IMR-90 (cell line): ENCODE results near the gene HPCAL4. TPM values are rescaled to one million over a fixed set of nuclear protein-coding genes. Genes with fewer than 3 reads are reported as not detected.

Experiments used
- ATAC-seq: fragments of 200-7000 bp; cut with Tn5 transposase; 2 replicates; pipeline ENCODE4 v1.9.1; 2020; ENCODE audit warnings: low read depth, mild to moderate bottlenecking, moderate library complexity
- BruUV-seq: library from RNA; stranded (reverse); fragments of 400-500 nt; replicated peaks from 2 replicates; lab custom pipeline; 2021; lab: Mats Ljungman, UMichigan
- CTCF ChIA-PET: fragments of 300-600 bp; formaldehyde crosslinking; extraction: SDS; loops from one replicate; lab custom pipeline; 2021; ENCODE audit warnings: antibody characterized with exemption; lab: Yijun Ruan, JAX
- POLR2A ChIA-PET: fragments of 300-600 bp; sonication (Branson Sonifier 250); formaldehyde crosslinking; loops from one replicate; lab custom pipeline; 2022; ENCODE audit warnings: antibody characterized with exemption; ENCODE audit not compliant: unreplicated experiment; lab: Charles Lee
- DNase-seq: peaks from one replicate; pipeline ENCODE4 v3.0.0; 2013
- H2AFZ ChIP-seq: replicated peaks from 2 replicates; pipeline ENCODE3; 2013; ENCODE audit warnings: low read length, mild to moderate bottlenecking; ENCODE audit not compliant: poor library complexity
- H2AK5ac ChIP-seq: 2 replicates; pipeline ENCODE4 v1.6.1; 2013; ENCODE audit warnings: low read depth, low read length, inconsistent platforms
- H2AK9ac ChIP-seq: replicated peaks from 2 replicates; pipeline ENCODE3; 2013; ENCODE audit warnings: mild to moderate bottlenecking, low read depth, low read length, moderate library complexity; ENCODE audit not compliant: poor library complexity
- H2BK120ac ChIP-seq: 2 replicates; pipeline ENCODE4 v1.6.1; 2013; ENCODE audit warnings: low read depth, low read length, inconsistent platforms
- H2BK15ac ChIP-seq: 3 replicates; pipeline ENCODE4 v1.6.1; 2013; ENCODE audit warnings: low read depth, low read length, inconsistent platforms
- H2BK20ac ChIP-seq: 2 replicates; pipeline ENCODE4 v1.6.1; 2013; ENCODE audit warnings: low read depth, mild to moderate bottlenecking, inconsistent platforms, low read length, moderate library complexity
- H2BK5ac ChIP-seq: 2 replicates; pipeline ENCODE4 v1.6.1; 2013; ENCODE audit warnings: mild to moderate bottlenecking, low read depth, low read length, inconsistent platforms; ENCODE audit not compliant: poor library complexity, severe bottlenecking
- H3K14ac ChIP-seq: replicated peaks from 2 replicates; pipeline ENCODE4 v1.6.1; 2013; ENCODE audit warnings: low read depth, low read length, inconsistent platforms
- H3K18ac ChIP-seq: 2 replicates; pipeline ENCODE4 v1.6.1; 2013; ENCODE audit warnings: low read depth, low read length, control low read depth
- H3K23ac ChIP-seq: 2 replicates; pipeline ENCODE4 v1.6.1; 2013; ENCODE audit warnings: low read depth, low read length, inconsistent platforms
- H3K27ac ChIP-seq: 2 replicates; pipeline ENCODE4 v1.5.1; 2013; ENCODE audit warnings: mild to moderate bottlenecking, control low read depth, low read length; ENCODE audit not compliant: insufficient read depth
- H3K27me3 ChIP-seq: 2 replicates; pipeline ENCODE4 v1.6.1; 2013; ENCODE audit warnings: low read length; ENCODE audit not compliant: control insufficient read depth, insufficient read depth
- H3K36me3 ChIP-seq: 2 replicates; pipeline ENCODE4 v1.6.1; 2013; ENCODE audit warnings: low read length, mixed read lengths; ENCODE audit not compliant: control insufficient read depth, insufficient read depth
- H3K4ac ChIP-seq: 2 replicates; pipeline ENCODE4 v1.6.1; 2013; ENCODE audit warnings: low read depth, low read length, inconsistent platforms
- H3K4me1 ChIP-seq: 2 replicates; pipeline ENCODE4 v1.6.1; 2013; ENCODE audit warnings: low read length, mixed read lengths; ENCODE audit not compliant: control insufficient read depth, insufficient read depth
- H3K4me2 ChIP-seq: 2 replicates; pipeline ENCODE4 v1.6.1; 2013; ENCODE audit warnings: low read depth, mild to moderate bottlenecking, control low read depth, low read length, moderate library complexity
- H3K4me3 ChIP-seq: 2 replicates; pipeline ENCODE4 v1.5.1; 2013; ENCODE audit warnings: low read depth, mild to moderate bottlenecking, control low read depth, low read length, moderate library complexity; ENCODE audit not compliant: insufficient read depth
- H3K56ac ChIP-seq: 2 replicates; pipeline ENCODE4 v1.6.1; 2013; ENCODE audit warnings: low read length, inconsistent platforms; ENCODE audit not compliant: insufficient read depth; ENCODE audit errors: extremely low read depth
- H3K79me1 ChIP-seq, 2 experiments: 2 replicates each; pipeline ENCODE4 v1.6.1; 2013; ENCODE audit warnings: low read length in 2 of 2, inconsistent platforms in 1 of 2, low read depth in 1 of 2
- H3K9ac ChIP-seq: 2 replicates; pipeline ENCODE4 v1.6.1; 2013; ENCODE audit warnings: low read depth, low read length, control low read depth
- H3K9me1 ChIP-seq: 2 replicates; pipeline ENCODE4 v1.6.1; 2013; ENCODE audit warnings: low read length, inconsistent platforms; ENCODE audit not compliant: insufficient read depth
- H3K9me3 ChIP-seq: 2 replicates; pipeline ENCODE4 v1.6.1; 2013; ENCODE audit warnings: low read length; ENCODE audit not compliant: control insufficient read depth, insufficient read depth
- H4K20me1 ChIP-seq: 2 replicates; pipeline ENCODE4 v1.6.1; 2013; ENCODE audit warnings: low read length, inconsistent platforms; ENCODE audit not compliant: insufficient read depth
- H4K5ac ChIP-seq: 2 replicates; pipeline ENCODE4 v1.6.1; 2013; ENCODE audit warnings: mild to moderate bottlenecking, low read depth, low read length, control low read depth
- H4K8ac ChIP-seq, 2 experiments: 2 replicates each; pipeline ENCODE4 v1.6.1; 2013; ENCODE audit warnings: low read depth in 2 of 2, low read length in 2 of 2, control low read depth in 1 of 2, inconsistent platforms in 1 of 2
- H4K91ac ChIP-seq: 2 replicates; pipeline ENCODE4 v1.6.1; 2013; ENCODE audit warnings: low read depth, low read length, inconsistent platforms; ENCODE audit not compliant: insufficient read depth
- BHLHE40 ChIP-seq: fragments of 150-350 bp; IDR thresholded peaks from 2 replicates; pipeline ENCODE4 v1.6.1; 2016; ENCODE audit warnings: mild to moderate bottlenecking, low read depth, low read length
- FOS ChIP-seq: fragments of 150-350 bp; IDR thresholded peaks from 2 replicates; pipeline ENCODE4 v1.6.1; 2016; ENCODE audit warnings: low read depth, low read length
- MAFK ChIP-seq: IDR thresholded peaks from 2 replicates; pipeline ENCODE4 v1.6.1; 2012; ENCODE audit warnings: low read depth, low read length, improper control_type of control experiment
- MAZ ChIP-seq: IDR thresholded peaks from 2 replicates; pipeline ENCODE4 v1.6.1; 2012; ENCODE audit warnings: low read depth, mild to moderate bottlenecking, low read length, improper control_type of control experiment, moderate library complexity, borderline replicate concordance
- MXI1 ChIP-seq: IDR thresholded peaks from 2 replicates; pipeline ENCODE4 v1.6.1; 2012; ENCODE audit warnings: low read depth, mild to moderate bottlenecking, low read length, moderate library complexity, borderline replicate concordance
- NFE2L2 ChIP-seq: fragments of 150-350 bp; IDR thresholded peaks from 2 replicates; pipeline ENCODE4 v1.6.1; 2016; ENCODE audit warnings: low read depth, mild to moderate bottlenecking, low read length
- POLR2A ChIP-seq: IDR thresholded peaks from 2 replicates; pipeline ENCODE4 v1.6.1; 2012; ENCODE audit warnings: mild to moderate bottlenecking, low read depth, low read length
- RCOR1 ChIP-seq: IDR thresholded peaks from 2 replicates; pipeline ENCODE4 v1.6.1; 2012; ENCODE audit warnings: mild to moderate bottlenecking, low read length, improper control_type of control experiment; ENCODE audit not compliant: insufficient replicate concordance
- RFX5 ChIP-seq: IDR thresholded peaks from 2 replicates; pipeline ENCODE4 v1.8.0; 2012; ENCODE audit warnings: low read depth, mild to moderate bottlenecking, low read length, moderate library complexity
- SMC3 ChIP-seq: fragments of 150-350 bp; IDR thresholded peaks from 2 replicates; pipeline ENCODE4 v1.6.1; 2016; ENCODE audit warnings: low read depth, mild to moderate bottlenecking, antibody characterized with exemption, low read length, moderate library complexity
- WGBS, 2 experiments: methylation state at CpG; one replicate each; pipeline versions ENCODE4 v1.1.5 to v1.1.7; 2013; ENCODE audit warnings: missing lambda C conversion rate in 2 of 2; ENCODE audit not compliant: insufficient read length in 1 of 2; ENCODE audit errors: extremely low coverage in 2 of 2; 5-methylcytosine and 5-hydroxymethylcytosine counted together
- dilution Hi-C: fragments of 300-500 bp; cut with HindIII; formaldehyde crosslinking; loops from one replicate; pipeline ENCODE4 v1.14.3; 2018; ENCODE audit warnings: low sequenced_read_pairs; ENCODE audit not compliant: unreplicated experiment
- in situ Hi-C: fragments of 300-500 bp; cut with MboI; formaldehyde crosslinking; loops from 3 replicates; pipeline ENCODE4 v1.14.3; 2019; ENCODE audit warnings: low sequenced_read_pairs, inconsistent platforms, mixed read lengths
- intact Hi-C: fragments of 100-400 bp; cut with micrococcal nuclease; formaldehyde crosslinking; loops from 2 replicates; pipeline ENCODE4 v1.10.0; 2022
- polyA plus RNA-seq, 3 experiments: library from polyadenylated mRNA; depleted of rRNA; stranded (reverse); fragments of >200 nt; gene quantifications; 2 replicates each; pipeline ENCODE4 v1.2.3, GENCODE V29; 2012; ENCODE audit warnings: low replicate concordance in 1 of 3
- total RNA-seq: library from RNA; depleted of rRNA; stranded (reverse); fragments of >200 nt; gene quantifications from 2 replicates; pipeline ENCODE4 v1.2.3, GENCODE V29; 2012
- TF ChIP-seq, protein P1 (sequence below): fragments of 150-350 bp; IDR thresholded peaks from 2 replicates; pipeline ENCODE4 v1.6.1; 2017; ENCODE audit warnings: mild to moderate bottlenecking, antibody characterized with exemption, low read length, low read depth
- TF ChIP-seq, protein P2 (sequence below): fragments of 150-350 bp; IDR thresholded peaks from 2 replicates; pipeline ENCODE4 v1.6.1; 2016; ENCODE audit warnings: low read depth, mild to moderate bottlenecking, low read length, moderate library complexity, borderline replicate concordance

Gene HPCAL4
- total and polyA plus RNA-seq, 2 of the 4 experiments (the other 2 are of a cell fraction): 0.02 TPM; not detected in 1

DNA sequence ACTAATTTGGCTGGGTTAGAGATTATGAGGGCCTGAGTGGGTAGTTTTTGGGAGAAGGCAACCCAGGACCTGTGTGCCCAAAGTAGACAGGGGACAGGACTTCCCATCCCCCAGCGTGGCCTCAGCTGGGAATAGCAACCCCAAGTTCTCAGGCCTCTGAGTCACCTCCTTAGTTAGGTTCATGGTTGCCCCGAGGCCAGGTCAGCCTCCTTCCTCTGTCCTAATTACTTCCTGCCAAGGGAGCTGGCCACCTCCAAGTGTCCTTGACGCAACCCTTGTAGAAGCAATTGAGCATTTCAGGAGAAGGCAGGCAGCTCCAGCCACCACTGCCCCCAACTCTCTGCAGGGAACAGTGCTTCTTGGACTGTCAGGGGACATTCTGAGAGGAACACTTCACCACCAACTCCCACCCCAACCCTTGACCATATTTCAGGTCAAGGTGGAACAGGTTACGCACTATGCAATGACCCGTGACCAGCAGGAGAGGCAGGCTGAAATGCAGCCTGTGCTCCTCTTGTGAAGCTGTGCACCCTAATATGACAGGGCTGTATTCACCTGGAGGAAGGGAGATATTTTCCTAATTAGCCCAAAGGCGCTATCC lies 14.2 kb downstream of the HPCAL4 start:
- H3K9me3 ChIP-seq: no peaks in the 10 kb centered on the region; the same call in 1 of the 2 replicates
- no peak overlapping the region for H3K9ac ChIP-seq
- no peak overlapping the region for H2AFZ ChIP-seq
- peaks cover 74% of the 10 kb centered on the region for H3K27me3 ChIP-seq
- no peak overlapping the region for H3K18ac ChIP-seq
- ChIA-PET POLR2A (interaction anchor here (0.6 kb wide), 1 partner anchor 89 kb away, joined by 4 read pairs; no protein-coding TSS in a partner anchor), CTCF (no interaction called here)
- no peak overlapping the region for H3K14ac ChIP-seq
- no peak overlapping the region for H3K56ac ChIP-seq
- no peak overlapping the region for H4K91ac ChIP-seq
- H4K5ac ChIP-seq: no peak overlapping the region
- no peak overlapping the region for H2AK5ac ChIP-seq
- DNase-seq (no peak), ATAC-seq (no peak)
- H2AK9ac ChIP-seq: no peak overlapping the region
- H3K4me1 ChIP-seq: no peaks in the 10 kb centered on the region; the same call in 1 of the 2 replicates
- peaks cover 4% of the 10 kb centered on the region; the same call in 1 of the 2 replicates for H3K9me1 ChIP-seq
- H3K4ac ChIP-seq: no peak overlapping the region
- H3K79me1 ChIP-seq: no peaks in the 10 kb centered on the region
- H3K4me3 ChIP-seq: no peak overlapping the region
- dilution Hi-C loops (no loop called here), in situ Hi-C loops (no loop called here), intact Hi-C loops (no loop called here)
- no peak overlapping the region for H2BK120ac ChIP-seq
- H2BK5ac ChIP-seq: no peak overlapping the region
- no peak overlapping the region for H3K23ac ChIP-seq
- H2BK15ac ChIP-seq: no peak overlapping the region
- WGBS, 2 experiments: 83% methylated on average over 1 of the region's 6 CpGs; no CpG with 5 or more reads in 1 of the 2 experiments
- H3K27ac ChIP-seq: no peak overlapping the region
- no peaks in the 10 kb centered on the region for H3K36me3 ChIP-seq
- BruUV-seq: no TSS peak
- no peak overlapping the region for H4K8ac ChIP-seq
- no peaks in the 10 kb centered on the region for H4K20me1 ChIP-seq
- no peak overlapping the region for H2BK20ac ChIP-seq
- TF ChIP-seq POLR2A (no peak), BHLHE40 (no peak), NFE2L2 (no peak), RFX5 (no peak), RCOR1 (no peak), SMC3 (no peak), FOS (no peak), MAZ (no peak), MAFK (no peak), MXI1 (no peak)
- TF ChIP-seq, protein P1, sequence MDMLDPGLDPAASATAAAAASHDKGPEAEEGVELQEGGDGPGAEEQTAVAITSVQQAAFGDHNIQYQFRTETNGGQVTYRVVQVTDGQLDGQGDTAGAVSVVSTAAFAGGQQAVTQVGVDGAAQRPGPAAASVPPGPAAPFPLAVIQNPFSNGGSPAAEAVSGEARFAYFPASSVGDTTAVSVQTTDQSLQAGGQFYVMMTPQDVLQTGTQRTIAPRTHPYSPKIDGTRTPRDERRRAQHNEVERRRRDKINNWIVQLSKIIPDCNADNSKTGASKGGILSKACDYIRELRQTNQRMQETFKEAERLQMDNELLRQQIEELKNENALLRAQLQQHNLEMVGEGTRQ: no peak
- TF ChIP-seq, protein P2, sequence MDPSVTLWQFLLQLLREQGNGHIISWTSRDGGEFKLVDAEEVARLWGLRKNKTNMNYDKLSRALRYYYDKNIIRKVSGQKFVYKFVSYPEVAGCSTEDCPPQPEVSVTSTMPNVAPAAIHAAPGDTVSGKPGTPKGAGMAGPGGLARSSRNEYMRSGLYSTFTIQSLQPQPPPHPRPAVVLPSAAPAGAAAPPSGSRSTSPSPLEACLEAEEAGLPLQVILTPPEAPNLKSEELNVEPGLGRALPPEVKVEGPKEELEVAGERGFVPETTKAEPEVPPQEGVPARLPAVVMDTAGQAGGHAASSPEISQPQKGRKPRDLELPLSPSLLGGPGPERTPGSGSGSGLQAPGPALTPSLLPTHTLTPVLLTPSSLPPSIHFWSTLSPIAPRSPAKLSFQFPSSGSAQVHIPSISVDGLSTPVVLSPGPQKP: no peak
- no peak overlapping the region for H3K4me2 ChIP-seq
